K562 (cell line): ENCODE data around the gene RAB41. TPM values are rescaled to one million over a fixed set of nuclear protein-coding genes. Genes with fewer than 3 reads are reported as not detected.

Source experiments
- E2F6 ChIP-seq, 2 experiments: IDR thresholded peaks; 2 replicates each; pipeline ENCODE4 v1.6.1; 2011; ENCODE audit warnings: borderline replicate concordance in 1 of 2, control low read depth in 1 of 2, low read depth in 1 of 2, low read length in 1 of 2, mild to moderate bottlenecking in 1 of 2, mixed read lengths in 1 of 2, moderate library complexity in 1 of 2; ENCODE audit not compliant: insufficient read depth in 1 of 2, insufficient read length in 1 of 2, poor library complexity in 1 of 2, severe bottlenecking in 1 of 2; ENCODE audit errors: extremely low read depth in 1 of 2
- HCFC1 ChIP-seq: IDR thresholded peaks from 2 replicates; pipeline ENCODE4 v1.6.1; 2012; ENCODE audit warnings: low read depth, low read length, improper control_type of control experiment
- HMGN3 ChIP-seq: IDR thresholded peaks from 2 replicates; pipeline ENCODE4 v1.6.1; 2011; ENCODE audit warnings: borderline replicate concordance, low read depth, mild to moderate bottlenecking, mixed read lengths, low read length; ENCODE audit not compliant: insufficient read length; ENCODE audit errors: extremely low read depth
- ID3 ChIP-seq, 2 experiments: fragments of 250-450 bp in 1 of 2; fragments of 450-650 bp in 1 of 2; sonication (Bioruptor Pico) in 1 of 2; IDR thresholded peaks; 2 replicates each; pipeline versions ENCODE4 v1.6.1 to v1.8.0; 2016 to 2021; ENCODE audit warnings: mild to moderate bottlenecking in 2 of 2, moderate library complexity in 2 of 2, missing compliant biosample characterization in 1 of 2, missing genetic modification characterization in 1 of 2
- KDM5B ChIP-seq: fragments of 200-600 bp; sonication (generic); IDR thresholded peaks from 2 replicates; pipeline ENCODE4 v1.6.1; 2012; ENCODE audit warnings: low read depth, mild to moderate bottlenecking, moderate library complexity, low read length, control low read depth, inconsistent platforms; ENCODE audit not compliant: insufficient replicate concordance
- MAFK ChIP-seq: IDR thresholded peaks from 2 replicates; pipeline ENCODE4 v1.6.1; 2011; ENCODE audit warnings: low read length, improper control_type of control experiment
- MBD2 ChIP-seq: sonication (generic); IDR thresholded peaks from 2 replicates; pipeline ENCODE4 v1.6.1; 2016; ENCODE audit warnings: low read depth, borderline replicate concordance
- NCOR1 ChIP-seq: fragments of 450-650 bp; IDR thresholded peaks from 2 replicates; pipeline ENCODE4 v1.6.1; 2016; ENCODE audit warnings: mild to moderate bottlenecking, moderate library complexity
- PHF20 ChIP-seq: fragments of 450-650 bp; IDR thresholded peaks from 2 replicates; pipeline ENCODE4 v1.6.1; 2018; ENCODE audit not compliant: partially characterized antibody
- PHTF2 ChIP-seq: fragments of 250-450 bp; sonication (Bioruptor Pico); IDR thresholded peaks from 2 replicates; pipeline ENCODE4 v1.5.0; 2021; ENCODE audit warnings: mild to moderate bottlenecking
- POLR2H ChIP-seq: IDR thresholded peaks from 2 replicates; pipeline ENCODE4 v1.6.1; 2016; ENCODE audit warnings: missing genetic modification characterization, low read depth, mild to moderate bottlenecking, control low read depth, missing compliant biosample characterization, moderate library complexity
- RBFOX2 ChIP-seq: fragments of 200-400 bp; formaldehyde crosslinking; IDR thresholded peaks from 2 replicates; pipeline ENCODE4 v1.6.1; 2017; ENCODE audit warnings: low read depth, mild to moderate bottlenecking, low read length, moderate library complexity
- SIN3A ChIP-seq, 2 experiments: fragments of 150-350 bp in 1 of 2; IDR thresholded peaks; 2 replicates each; pipeline ENCODE4 v1.6.1; 2011 to 2016; ENCODE audit warnings: borderline replicate concordance in 2 of 2, low read depth in 2 of 2, low read length in 2 of 2, mild to moderate bottlenecking in 2 of 2, moderate library complexity in 2 of 2; ENCODE audit not compliant: control insufficient read depth in 1 of 2
- SMAD3 ChIP-seq: fragments of 450-650 bp; formaldehyde crosslinking; conservative IDR thresholded peaks from 2 replicates; pipeline ENCODE4 v1.4.0; 2020; ENCODE audit warnings: mild to moderate bottlenecking
- SMAD4 ChIP-seq: fragments of 250-450 bp; sonication (Bioruptor Pico); conservative IDR thresholded peaks from 2 replicates; pipeline ENCODE4 v1.8.0; 2021; ENCODE audit warnings: inconsistent platforms, mild to moderate bottlenecking, moderate library complexity
- STAG1 ChIP-seq: sonication (generic); formaldehyde crosslinking; IDR thresholded peaks from 2 replicates; pipeline ENCODE4 v1.5.0; 2020; ENCODE audit warnings: missing genetic modification reagents, borderline replicate concordance
- TAF1 ChIP-seq: IDR thresholded peaks from 2 replicates; pipeline ENCODE4 v1.6.1; 2011; ENCODE audit warnings: mild to moderate bottlenecking, low read length, moderate library complexity; ENCODE audit not compliant: insufficient read depth, control insufficient read depth, severe bottlenecking; ENCODE audit errors: extremely low read depth
- TFAP4 ChIP-seq: sonication (generic); formaldehyde crosslinking; IDR thresholded peaks from 2 replicates; pipeline ENCODE4 v1.8.0; 2022; ENCODE audit warnings: missing genetic modification reagents, mild to moderate bottlenecking, moderate library complexity, borderline replicate concordance
- TOE1 ChIP-seq, 2 experiments: fragments of 450-650 bp in 1 of 2; sonication (generic) in 1 of 2; formaldehyde crosslinking in 1 of 2; IDR thresholded peaks; 2 replicates each; pipeline versions ENCODE4 v1.7.1 to v1.8.0; 2016 to 2022; ENCODE audit warnings: borderline replicate concordance in 2 of 2, mild to moderate bottlenecking in 2 of 2, antibody characterized with exemption in 1 of 2, inconsistent platforms in 1 of 2, low read depth in 1 of 2, missing genetic modification reagents in 1 of 2, moderate library complexity in 1 of 2
- TSC22D4 ChIP-seq: fragments of 450-650 bp; IDR thresholded peaks from 2 replicates; pipeline ENCODE4 v1.6.1; 2016; ENCODE audit warnings: missing genetic modification characterization, missing biosample characterization, control low read depth
- ZKSCAN1 ChIP-seq: fragments of 150-350 bp; IDR thresholded peaks from 2 replicates; pipeline ENCODE4 v1.6.1; 2016; ENCODE audit warnings: low read depth, low read length
- ZNF766 ChIP-seq: fragments of 200-800 bp; sonication (Bioruptor generic); conservative IDR thresholded peaks from 2 replicates; pipeline ENCODE4 v1.6.1; 2016; ENCODE audit warnings: missing genetic modification characterization, missing compliant biosample characterization
- polyA plus RNA-seq, 8 experiments: library from polyadenylated mRNA; depleted of rRNA in 4 of 8; stranded (reverse) in 5 of 8; unstranded in 3 of 8; fragments of >200 nt; fragmentation: Nextera tagmentation in 2 of 8; fragmentation: Illumina TruSeq in 1 of 8; extraction: Ambion mirVana in 2 of 8; extraction: Trizol in 1 of 8; gene quantifications; 2 replicates each; pipeline versions ENCODE4 v1.2.1 to v1.2.3, GENCODE V29; 2011 to 2014; ENCODE audit warnings: inconsistent platforms in 1 of 8, missing spikeins in 1 of 8
- total RNA-seq, 7 experiments: library from RNA; depleted of rRNA in 6 of 7; stranded (reverse); fragments of >200 nt in 6 of 7; fragmentation: Illumina TruSeq in 2 of 7; extraction: Trizol in 2 of 7; gene quantifications; 2 replicates each; pipeline versions ENCODE4 v1.2.1 to v1.2.3, GENCODE V29; 2011 to 2021; ENCODE audit warnings: low replicate concordance in 1 of 7

The RAB41 gene
- total and polyA plus RNA-seq, 9 of the 15 experiments (the other 6 are each of a cell fraction or from before 2014, with no cell fraction given), result 0.08 TPM; not detected in 8

GRCh38 chrX:70289793-70290770 lies 8.1 kb downstream of the RAB41 start, which contains the start of the genes KIF4A and PDZD11 (continued):
- TF ChIP-seq PHF20, result peak; percentile 75
- TF ChIP-seq NCOR1, result 0 out of 2 replicates have a peak, but pooled peaks have one; percentile 12
- TF ChIP-seq MAFK, result no peak
- TF ChIP-seq SMAD3 (CRISPR knock-in tag), result no peak
- peak; percentile 93 for TF ChIP-seq RBFOX2
- TF ChIP-seq ZKSCAN1, result no peak
- 0 out of 2 replicates have a peak, but pooled peaks have one; percentile 28 for TF ChIP-seq TOE1 (IDR thresholded peaks at IDR 0.05; ENCODE audit: borderline replicate concordance)
- TF ChIP-seq TOE1 (CRISPR knock-in tag; IDR thresholded peaks at IDR 0.05; ENCODE audit: borderline replicate concordance, low read depth), result no peak
- TF ChIP-seq SMAD4 (CRISPR knock-in tag), result 0 out of 2 replicates have a peak, but pooled peaks have one; percentile 22
- TF ChIP-seq STAG1, result no peak
- TF ChIP-seq KDM5B, result peak; percentile 83
- peak; percentile 67 for TF ChIP-seq TAF1
- TF ChIP-seq PHTF2 (CRISPR knock-in tag), result no peak
- 0 out of 2 replicates have a peak, but pooled peaks have one; percentile 26 for TF ChIP-seq MBD2
- TF ChIP-seq ID3 (CRISPR knock-in tag; IDR thresholded peaks at IDR 0.05), result no peak
- no peak for TF ChIP-seq ID3 (tag; IDR thresholded peaks at IDR 0.05)
- TF ChIP-seq TFAP4 (CRISPR knock-in tag), result peak; percentile 61
- TF ChIP-seq ZNF766 (CRISPR knock-in tag), result no peak
- peak in 1 of 2 experiments; percentile 57 for TF ChIP-seq E2F6 (IDR thresholded peaks at IDR 0.05; ENCODE audit: borderline replicate concordance in 1 of 2, extremely low read depth in 1 of 2, insufficient read depth in 1 of 2, insufficient read length in 1 of 2, low read depth in 1 of 2, low read length in 1 of 2, poor library complexity in 1 of 2, severe bottlenecking in 1 of 2)
- peak; percentile 30 to 87; a peak in 2 of 4 replicates for TF ChIP-seq SIN3A (IDR thresholded peaks at IDR 0.05; ENCODE audit: borderline replicate concordance in 2 of 2, control insufficient read depth in 1 of 2, low read depth in 2 of 2, low read length in 2 of 2)
- no peak for TF ChIP-seq TSC22D4
- TF ChIP-seq HMGN3, result peak; percentile 28
- peak; percentile 43; the same call in 1 of the 2 replicates for TF ChIP-seq HCFC1
- peak; percentile 72 for TF ChIP-seq POLR2H (tag)
